CD8-positive, alpha-beta memory T cell (primary cell): ENCODE data around the gene PDCD1. TPM values are rescaled to one million over a fixed set of nuclear protein-coding genes. Genes with fewer than 3 reads are reported as not detected.

Experiments
- CTCF ChIA-PET: fragments of 350-600 bp; sonication (Branson Sonifier 250); formaldehyde crosslinking; loops from one replicate; lab custom pipeline; 2021; ENCODE audit warnings: antibody characterized with exemption; lab: Charles Lee
- POLR2A ChIA-PET: fragments of 350-600 bp; sonication (Branson Sonifier 250); formaldehyde crosslinking; loops from one replicate; lab custom pipeline; 2021; ENCODE audit warnings: antibody characterized with exemption; lab: Charles Lee
- DNase-seq, 5 donors: peaks; one replicate each; pipeline versions ENCODE4 v3.0.0 to v3.0.0-alpha.2; 2020 to 2022; ENCODE audit warnings: mixed read lengths in 1 of 5
- H3K27ac ChIP-seq: one replicate; pipeline ENCODE4 v1.7.0; 2013; ENCODE audit warnings: low read depth, mild to moderate bottlenecking, low read length, moderate library complexity
- H3K27me3 ChIP-seq: 2 replicates; pipeline ENCODE4 v1.7.0; 2013; ENCODE audit warnings: low read length, mild to moderate bottlenecking; ENCODE audit not compliant: insufficient read depth, poor library complexity, severe bottlenecking
- H3K36me3 ChIP-seq: 2 replicates; pipeline ENCODE4 v1.7.0; 2013; ENCODE audit warnings: mild to moderate bottlenecking, low read length, moderate library complexity; ENCODE audit not compliant: insufficient read depth
- H3K4me1 ChIP-seq: 2 replicates; pipeline ENCODE4 v1.7.0; 2013; ENCODE audit warnings: mild to moderate bottlenecking, low read length, moderate library complexity; ENCODE audit not compliant: insufficient read depth
- H3K4me3 ChIP-seq: 2 replicates; pipeline ENCODE4 v1.7.0; 2013; ENCODE audit warnings: mild to moderate bottlenecking, low read length
- H3K9me3 ChIP-seq: 2 replicates; pipeline ENCODE4 v1.7.0; 2013; ENCODE audit warnings: mild to moderate bottlenecking, low read length
- H3K27ac Mint-ChIP-seq, 8 donors: one replicate each; pipeline ENCODE4 v1.8.0; 2020 to 2021; ENCODE audit warnings: mixed read lengths in 8 of 8, mild to moderate bottlenecking in 6 of 8, inconsistent platforms in 3 of 8, moderate library complexity in 3 of 8
- H3K27me3 Mint-ChIP-seq, 2 donors: one replicate each; pipeline ENCODE4 v1.8.0; 2020 to 2021; ENCODE audit warnings: mixed read lengths in 2 of 2, mild to moderate bottlenecking in 1 of 2, moderate library complexity in 1 of 2
- H3K36me3 Mint-ChIP-seq, 3 donors: one replicate each; pipeline ENCODE4 v1.8.0; 2020 to 2021; ENCODE audit warnings: mixed read lengths in 3 of 3, inconsistent platforms in 1 of 3, mild to moderate bottlenecking in 1 of 3
- H3K4me1 Mint-ChIP-seq, 3 donors: one replicate each; pipeline ENCODE4 v1.8.0; 2020 to 2021; ENCODE audit warnings: mixed read lengths in 3 of 3, inconsistent platforms in 1 of 3, mild to moderate bottlenecking in 1 of 3
- H3K4me3 Mint-ChIP-seq, 7 donors: one replicate each; pipeline ENCODE4 v1.8.0; 2020 to 2021; ENCODE audit warnings: mixed read lengths in 7 of 7, mild to moderate bottlenecking in 6 of 7, moderate library complexity in 4 of 7, inconsistent platforms in 2 of 7
- H3K9me3 Mint-ChIP-seq, 5 donors: one replicate each; pipeline ENCODE4 v1.8.0; 2020 to 2022; ENCODE audit warnings: mixed read lengths in 5 of 5, mild to moderate bottlenecking in 3 of 5, moderate library complexity in 2 of 5, inconsistent platforms in 1 of 5
- polyA plus RNA-seq: library from polyadenylated mRNA; unstranded; fragments of 300-500 nt; fragmentation: Illumina TruSeq; gene quantifications from one replicate; pipeline ENCODE4 v1.2.3, GENCODE V29; 2021
- total RNA-seq, 2 experiments: library from RNA; stranded (reverse); gene quantifications; one replicate each; pipeline ENCODE4 v1.2.3, GENCODE V29; 2021

The PDCD1 gene
- total and polyA plus RNA-seq, 3 experiments from 2014 or later = 34.3 to 41.8 (median 39.3) TPM

GRCh38 chr2:241859436-241860183 lies 916 bp upstream of the PDCD1 start:
- DNase-seq = peak in 2 of 5 donors; percentile 44 to 68
- H3K4me3 ChIP-seq = peak overlapping the region; percentile 60
- Mint-ChIP-seq H3K27me3 (no peaks in the 10 kb centered on the region), H3K4me3 (peak overlapping the region; percentile 89 to 99 (median 92)), H3K36me3 (peaks cover 0 to 2% (median 0%) of the 10 kb centered on the region in 3 donors), H3K9me3 (no peaks in the 10 kb centered on the region), H3K27ac (peak overlapping the region; percentile 89 to 98 (median 97)), H3K4me1 (peaks cover 55 to 85% (median 66%) of the 10 kb centered on the region in 3 donors)
- H3K27me3 ChIP-seq = no peaks in the 10 kb centered on the region
- H3K4me1 ChIP-seq = peaks cover 72% of the 10 kb centered on the region
- H3K9me3 ChIP-seq = no peaks in the 10 kb centered on the region
- H3K27ac ChIP-seq = peak overlapping the region; percentile 28
- CTCF ChIA-PET = interaction anchor here (1.0 to 4.3 kb wide), 7 partner anchors 9 to 22 kb away, joined by 3 to 23 read pairs (median 4); no protein-coding TSS in a partner anchor
- no peaks in the 10 kb centered on the region for H3K36me3 ChIP-seq
- POLR2A ChIA-PET = interaction anchor here (0.6 to 3.4 kb wide), 4 partner anchors 9 to 158 kb away, joined by 5 to 30 read pairs (median 8); partner anchors contain the start of genes ING5 and RTP5

GRCh38 chr2:241859017-241859435 lies 332 bp upstream of the PDCD1 start:
- Mint-ChIP-seq H3K36me3 (peaks cover 0 to 2% (median 0%) of the 10 kb centered on the region in 3 donors), H3K27me3 (no peaks in the 10 kb centered on the region), H3K27ac (peak overlapping the region in 7 of 8 donors; percentile 93 to 98 (median 97)), H3K4me1 (peaks cover 50 to 82% (median 60%) of the 10 kb centered on the region in 3 donors), H3K4me3 (peak overlapping the region; percentile 89 to 99 (median 92)), H3K9me3 (no peaks in the 10 kb centered on the region)
- peak overlapping the region; percentile 28 for H3K27ac ChIP-seq
- ChIA-PET CTCF (interaction anchor here (1.0 to 4.3 kb wide), 7 partner anchors 9 to 22 kb away, joined by 3 to 23 read pairs (median 4); no protein-coding TSS in a partner anchor), POLR2A (interaction anchor here (0.6 to 3.4 kb wide), 3 partner anchors 9 to 157 kb away, joined by 5 to 30 read pairs (median 7); partner anchors contain the start of genes ING5 and RTP5)
- no peaks in the 10 kb centered on the region for H3K36me3 ChIP-seq
- no peaks in the 10 kb centered on the region for H3K27me3 ChIP-seq
- H3K4me3 ChIP-seq = peak overlapping the region; percentile 60
- peaks cover 66% of the 10 kb centered on the region for H3K4me1 ChIP-seq
- DNase-seq = no peak
- H3K9me3 ChIP-seq = no peaks in the 10 kb centered on the region

DNA sequence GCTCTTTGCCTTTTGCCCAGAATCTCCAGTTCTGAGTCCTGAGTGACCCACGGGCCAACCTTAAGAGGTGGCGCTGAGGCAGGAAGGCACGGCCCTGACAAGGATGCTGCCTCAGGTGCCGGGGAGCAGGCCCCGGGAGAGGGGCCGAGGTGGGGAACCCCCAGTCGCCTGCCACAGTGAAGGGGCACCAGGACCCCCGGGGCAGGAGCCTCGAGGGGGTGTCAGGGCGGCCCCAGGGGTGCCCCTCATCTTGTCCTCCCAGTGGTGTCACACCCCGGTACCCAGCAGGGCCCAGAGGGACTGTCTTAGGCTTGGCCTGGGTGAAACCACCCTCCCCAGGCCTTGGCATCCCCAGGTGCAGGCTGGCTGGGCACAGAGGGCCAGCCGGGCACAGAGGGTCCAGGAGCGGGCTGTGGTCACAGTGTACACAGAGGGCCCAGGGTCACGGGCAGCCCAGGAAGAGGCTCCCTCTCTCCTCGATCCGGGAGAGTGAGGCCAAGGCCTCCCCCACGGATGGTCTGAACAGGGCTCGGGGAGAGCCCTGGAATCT lies 1.0 kb downstream of the PDCD1 start:
- Histone ChIP-seq H3K27ac (peak overlapping the region; percentile 31), H3K36me3 (no peaks in the 10 kb centered on the region), H3K9me3 (no peaks in the 10 kb centered on the region), H3K27me3 (no peaks in the 10 kb centered on the region), H3K4me3 (peak overlapping the region; percentile 60), H3K4me1 (peaks cover 52% of the 10 kb centered on the region)
- Mint-ChIP-seq H3K4me3 (peak overlapping the region; percentile 83 to 95 (median 90)), H3K27ac (peak overlapping the region in 7 of 8 donors; percentile 90 to 97 (median 91)), H3K36me3 (peaks cover 0 to 8% (median 0%) of the 10 kb centered on the region in 3 donors), H3K27me3 (no peaks in the 10 kb centered on the region), H3K4me1 (peaks cover 40 to 69% (median 47%) of the 10 kb centered on the region in 3 donors), H3K9me3 (no peaks in the 10 kb centered on the region)
- ChIA-PET POLR2A (interaction anchor here (3.4 kb wide), 1 partner anchor 11 kb away, joined by 30 read pairs; the partner anchor contains the start of gene RTP5), CTCF (interaction anchor here (4.3 kb wide), 1 partner anchor 11 kb away, joined by 23 read pairs; no protein-coding TSS in a partner anchor)
- peak in 1 of 5 donors; percentile 45 for DNase-seq

DNA sequence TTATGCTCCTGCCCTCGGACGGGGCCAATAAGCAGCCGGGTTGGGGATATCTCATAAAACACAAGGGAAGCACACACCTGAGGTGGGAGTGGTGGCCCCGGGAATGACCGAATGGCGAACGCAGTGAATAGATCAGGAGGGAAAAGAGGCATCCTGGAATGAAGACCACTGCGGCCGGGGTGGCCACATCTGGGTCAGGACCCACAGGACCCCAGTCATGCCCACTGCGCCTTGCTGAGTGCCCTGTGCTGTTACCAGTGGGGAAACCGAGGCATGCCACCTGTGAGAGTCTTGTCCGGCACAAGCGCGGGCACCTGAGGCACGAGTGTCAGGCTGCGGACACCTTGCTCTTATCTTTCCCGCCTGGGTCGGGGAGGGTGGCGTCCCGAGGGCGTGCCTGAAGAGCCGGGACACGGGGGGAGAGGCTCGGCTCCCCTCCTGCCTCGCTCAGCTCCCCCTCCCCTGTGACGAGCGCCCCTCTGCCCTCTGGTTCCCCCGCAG lies 1.6 kb downstream of the PDCD1 start:
- Mint-ChIP-seq H3K4me3 (peak overlapping the region; percentile 70 to 95 (median 90)), H3K27ac (peak overlapping the region; percentile 63 to 93 (median 72)), H3K4me1 (peaks cover 38 to 63% (median 41%) of the 10 kb centered on the region in 3 donors), H3K9me3 (no peaks in the 10 kb centered on the region), H3K36me3 (peaks cover 0 to 8% (median 0%) of the 10 kb centered on the region in 3 donors), H3K27me3 (no peaks in the 10 kb centered on the region)
- Histone ChIP-seq H3K4me3 (no peak overlapping the region), H3K4me1 (peaks cover 47% of the 10 kb centered on the region), H3K36me3 (no peaks in the 10 kb centered on the region), H3K27me3 (no peaks in the 10 kb centered on the region), H3K9me3 (no peaks in the 10 kb centered on the region), H3K27ac (peak overlapping the region; percentile 31)
- ChIA-PET POLR2A (interaction anchor here (3.4 kb wide), 1 partner anchor 11 kb away, joined by 30 read pairs; the partner anchor contains the start of gene RTP5), CTCF (interaction anchor here (1.1 to 4.3 kb wide), 2 partner anchors 11 to 14 kb away, joined by 3 to 23 read pairs; no protein-coding TSS in a partner anchor)
- DNase-seq = peak in 1 of 5 donors; percentile 45

- Mint-ChIP-seq H3K27me3 (no peaks in the 10 kb centered on the region), H3K27ac (peak overlapping the region in 6 of 8 donors; percentile 46 to 93 (median 57)), H3K4me3 (peak overlapping the region in 6 of 7 donors; percentile 29 to 92 (median 81)), H3K4me1 (peaks cover 27 to 52% (median 30%) of the 10 kb centered on the region in 3 donors), H3K36me3 (peaks cover 0 to 12% (median 0%) of the 10 kb centered on the region in 3 donors), H3K9me3 (no peaks in the 10 kb centered on the region)
- Histone ChIP-seq H3K4me3 (no peak overlapping the region), H3K27ac (no peak overlapping the region), H3K36me3 (no peaks in the 10 kb centered on the region), H3K27me3 (no peaks in the 10 kb centered on the region), H3K9me3 (no peaks in the 10 kb centered on the region), H3K4me1 (peaks cover 36% of the 10 kb centered on the region)
- ChIA-PET POLR2A (interaction anchor here (0.8 kb wide), 1 partner anchor 12 kb away, joined by 9 read pairs; no protein-coding TSS in a partner anchor), CTCF (interaction anchor here (1.1 to 4.3 kb wide), 3 partner anchors 11 to 15 kb away, joined by 3 to 23 read pairs (median 3); no protein-coding TSS in a partner anchor)
- DNase-seq = peak in 1 of 5 donors; percentile 45
These were observed 2.7 kb downstream of the PDCD1 start for GRCh38 chr2:241855888-241856422.

DNA sequence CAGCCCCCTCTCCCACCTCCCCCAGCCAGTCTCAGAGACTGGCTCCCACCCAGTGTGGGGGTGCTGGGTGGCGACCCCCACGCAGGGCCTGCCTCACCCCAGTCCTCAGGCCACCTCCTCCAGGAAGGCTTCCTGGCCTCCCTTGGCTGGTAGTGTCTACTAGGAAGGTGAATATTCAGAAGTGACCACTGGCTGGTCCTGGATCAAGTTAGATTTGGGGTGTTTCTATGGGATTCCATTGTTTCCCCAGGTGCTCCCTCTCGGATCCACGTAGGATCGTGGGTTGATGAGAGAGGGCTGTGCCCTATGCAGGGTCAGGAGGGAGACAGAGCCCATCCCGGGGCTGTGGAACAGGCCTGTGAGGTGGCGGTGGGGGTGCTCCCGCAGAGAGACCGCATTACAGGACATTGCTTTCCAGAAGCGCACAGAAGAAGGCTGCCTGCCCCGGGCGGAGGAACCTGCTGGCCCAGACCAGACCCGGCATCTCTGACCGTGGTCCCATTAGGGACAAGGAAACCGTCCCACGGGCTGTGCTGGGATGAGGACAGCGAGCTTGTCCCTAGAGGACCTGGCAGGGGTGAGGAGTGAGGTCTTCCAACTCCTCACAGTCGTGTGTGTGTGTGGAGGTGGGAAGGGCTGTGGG lies 3.3 kb downstream of the PDCD1 start:
- ChIA-PET CTCF (interaction anchor here (1.3 kb wide), 1 partner anchor 11 kb away, joined by 3 read pairs; no protein-coding TSS in a partner anchor), POLR2A (interaction anchor here (1.0 kb wide), 1 partner anchor 11 kb away, joined by 3 read pairs; no protein-coding TSS in a partner anchor)
- H3K27me3 Mint-ChIP-seq = no peaks in the 10 kb centered on the region
- H3K4me3 Mint-ChIP-seq = peak overlapping the region in 6 of 7 donors; percentile 23 to 92 (median 46)
- peaks cover 0 to 12% (median 0%) of the 10 kb centered on the region in 3 donors for H3K36me3 Mint-ChIP-seq
- no peak for DNase-seq
- no peaks in the 10 kb centered on the region for H3K36me3 ChIP-seq
- no peak overlapping the region for H3K27ac ChIP-seq
- no peaks in the 10 kb centered on the region for H3K9me3 ChIP-seq
- H3K4me3 ChIP-seq = no peak overlapping the region
- peaks cover 31% of the 10 kb centered on the region for H3K4me1 ChIP-seq
- peaks cover 27 to 47% (median 27%) of the 10 kb centered on the region in 3 donors for H3K4me1 Mint-ChIP-seq
- H3K9me3 Mint-ChIP-seq = no peaks in the 10 kb centered on the region
- peak overlapping the region in 5 of 8 donors; percentile 29 to 93 (median 59) for H3K27ac Mint-ChIP-seq
- no peaks in the 10 kb centered on the region for H3K27me3 ChIP-seq
